ENCODE measurements around the gene WNK3. TPM values are rescaled to one million over a fixed set of nuclear protein-coding genes. Genes with fewer than 3 reads are reported as not detected.

Gene WNK3
- total and polyA plus RNA-seq, 12 donors, result 1.2 to 27.2 (median 11.2) TPM

DNA sequence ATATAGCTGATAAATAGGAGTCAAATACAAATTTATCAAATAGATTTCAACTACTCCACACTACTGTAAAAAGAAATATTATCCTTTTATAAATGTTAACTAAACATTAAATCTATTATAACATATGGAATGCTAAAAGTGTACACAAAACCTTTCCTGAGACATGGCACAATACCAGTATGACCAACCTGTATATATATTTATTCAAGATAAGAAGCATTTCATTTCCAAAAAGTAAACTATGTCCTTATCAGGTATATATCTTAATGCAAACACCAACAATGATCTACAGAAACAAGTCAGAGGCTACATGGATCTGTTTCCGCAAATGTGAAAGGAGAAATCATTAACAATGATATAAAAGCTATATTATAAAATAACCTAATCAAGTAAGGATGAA, 37.8 kb downstream of the WNK3 start:
- no peak for TF ChIP-seq POLR2A (IDR thresholded peaks at IDR 0.05)
- no peak for TF ChIP-seq CTCF (IDR thresholded peaks at IDR 0.05)

DNA sequence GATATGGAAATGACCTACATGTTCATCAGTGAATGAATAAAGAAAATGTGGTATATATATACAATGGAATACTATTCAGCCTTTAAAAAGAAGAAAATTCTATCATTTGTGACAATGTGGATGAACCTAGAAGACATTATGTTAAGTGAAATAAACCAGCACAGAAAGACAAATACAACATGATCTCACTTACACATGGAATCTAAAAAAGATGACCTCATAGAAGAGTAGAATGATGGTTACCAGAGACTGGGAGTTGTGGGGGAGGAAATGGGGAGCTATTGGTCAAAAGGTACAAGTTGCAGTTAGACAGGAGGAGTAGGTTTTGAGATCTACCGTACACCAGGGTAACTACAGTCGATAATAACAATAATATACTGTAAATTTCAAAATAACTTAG, 51.5 kb downstream of the WNK3 start:
- Histone ChIP-seq H3K27me3 (no peaks in the 10 kb centered on the region), H3K36me3 (replicated peaks in 1 of 2) (peaks cover 0 to 5% of the 10 kb centered on the region in 2 donors), H3K4me1 (replicated peaks in 1 of 2) (no peaks in the 10 kb centered on the region), H3K9me3 (replicated peaks in 1 of 3) (no peaks in the 10 kb centered on the region), H3K27ac (no peak overlapping the region), H3K4me3 (no peak overlapping the region)
- intact Hi-C loops (cut with DNase I), result no loop called here
- no peak for DNase-seq
- TF ChIP-seq POLR2A (IDR thresholded peaks at IDR 0.05) (no peak), CTCF (IDR thresholded peaks at IDR 0.05) (no peak)
- WGBS, 4 donors, result 85 to 91% (median 90%) methylated on average over 2 of the region's 2 CpGs

More for the DNA sequence above, 37.8 kb downstream of the WNK3 start:
- Histone ChIP-seq H3K27me3 (peaks cover 5% of the 10 kb centered on the region), H3K9me3 (replicated peaks in 1 of 3) (no peaks in the 10 kb centered on the region), H3K4me1 (replicated peaks in 1 of 2) (no peaks in the 10 kb centered on the region), H3K4me3 (no peak overlapping the region), H3K27ac (no peak overlapping the region), H3K36me3 (replicated peaks in 1 of 2) (no peaks in the 10 kb centered on the region)
- no peak for DNase-seq
- intact Hi-C loops (cut with DNase I), result no loop called here
- 66 to 100% (median 84%) methylated on average over 1 of the region's 1 CpG for WGBS, 4 donors

DNA sequence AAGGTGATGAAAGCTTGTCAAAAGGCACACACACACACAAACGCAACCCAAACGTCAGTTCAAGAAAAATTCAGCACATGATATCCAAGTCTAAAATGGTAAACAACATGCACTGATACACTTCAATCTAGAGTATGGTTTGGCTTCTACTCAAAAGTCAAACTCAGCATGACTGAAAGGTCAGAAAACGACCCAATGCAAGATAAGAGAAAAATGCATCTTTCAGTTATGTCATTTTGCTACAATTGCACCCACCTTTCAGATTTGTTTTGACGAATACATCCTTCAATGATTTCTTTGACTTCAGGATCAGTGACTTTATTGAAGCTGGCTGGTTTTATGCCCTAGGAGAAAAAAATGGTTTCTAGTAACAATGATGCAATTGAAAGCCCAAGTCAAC, 56.3 kb downstream of the WNK3 start:
- H3K4me1 ChIP-seq (replicated peaks in 1 of 2), result no peaks in the 10 kb centered on the region
- no peaks in the 10 kb centered on the region for H3K9me3 ChIP-seq (replicated peaks in 1 of 3)
- intact Hi-C loops (cut with DNase I), result no loop called here
- H3K4me3 ChIP-seq, result no peak overlapping the region
- 59 to 80% (median 70%) methylated on average over 4 of the region's 4 CpGs for WGBS, 4 donors
- TF ChIP-seq POLR2A (IDR thresholded peaks at IDR 0.05) (no peak), CTCF (IDR thresholded peaks at IDR 0.05) (no peak)
- H3K27ac ChIP-seq, result no peak overlapping the region
- H3K27me3 ChIP-seq, result peaks cover 4% of the 10 kb centered on the region
- H3K36me3 ChIP-seq (replicated peaks in 1 of 2), result peaks cover 0 to 5% of the 10 kb centered on the region in 2 donors
- DNase-seq, result no peak

- Histone ChIP-seq H3K4me1 (replicated peaks in 1 of 2) (no peaks in the 10 kb centered on the region), H3K4me3 (no peak overlapping the region), H3K9me3 (replicated peaks in 1 of 3) (no peaks in the 10 kb centered on the region), H3K27me3 (peaks cover 6% of the 10 kb centered on the region), H3K36me3 (replicated peaks in 1 of 2) (no peaks in the 10 kb centered on the region), H3K27ac (no peak overlapping the region)
- no peak for DNase-seq
- 71 to 77% (median 74%) methylated on average over 2 of the region's 2 CpGs for WGBS, 4 donors
- TF ChIP-seq POLR2A (IDR thresholded peaks at IDR 0.05), result no peak
- no peak for TF ChIP-seq CTCF (IDR thresholded peaks at IDR 0.05)
- intact Hi-C loops (cut with DNase I), result no loop called here
Measured at GRCh38 chrX:54294306-54294705, 63.5 kb downstream of the WNK3 start.

All from adrenal gland (tissue), 12 donors.